Mesothelial cell of epicardium (in vitro differentiated cells): ENCODE data around the gene NELFCD. TPM values are rescaled to one million over a fixed set of nuclear protein-coding genes. Genes with fewer than 3 reads are reported as not detected.

Experiments used
- DNase-seq, 2 experiments: peaks; one replicate each; pipeline ENCODE4 v3.0.0; 2021; ENCODE audit warnings: low spot score in 2 of 2; ENCODE audit not compliant: unreplicated experiment in 2 of 2
- H3K27ac Mint-ChIP-seq: 2 replicates; pipeline ENCODE4 v1.8.0; 2021; ENCODE audit warnings: mixed read lengths
- H3K27me3 Mint-ChIP-seq: 2 replicates; pipeline ENCODE4 v1.8.0; 2021; ENCODE audit warnings: low read depth, mixed read lengths
- H3K36me3 Mint-ChIP-seq: 2 replicates; pipeline ENCODE4 v1.8.0; 2021; ENCODE audit warnings: mixed read lengths
- H3K4me1 Mint-ChIP-seq: 2 replicates; pipeline ENCODE4 v1.8.0; 2021; ENCODE audit warnings: mixed read lengths
- H3K4me3 Mint-ChIP-seq: 2 replicates; pipeline ENCODE4 v1.8.0; 2021; ENCODE audit warnings: mild to moderate bottlenecking, moderate library complexity, mixed read lengths
- H3K9me3 Mint-ChIP-seq: 2 replicates; pipeline ENCODE4 v1.8.0; 2021; ENCODE audit warnings: mixed read lengths
- total RNA-seq: library from RNA; stranded (reverse); gene quantifications from 3 replicates; pipeline ENCODE4 v1.2.1, GENCODE V29; 2021
- TF ChIP-seq, protein P1 (sequence below): fragments of 200-600 bp; sonication (generic); IDR thresholded peaks from one replicate; pipeline ENCODE4 v1.5.0; 2021; ENCODE audit warnings: antibody characterized with exemption; ENCODE audit not compliant: unreplicated experiment

The NELFCD gene
- total RNA-seq, 1 donor from 2014 or later = 106 TPM

DNA sequence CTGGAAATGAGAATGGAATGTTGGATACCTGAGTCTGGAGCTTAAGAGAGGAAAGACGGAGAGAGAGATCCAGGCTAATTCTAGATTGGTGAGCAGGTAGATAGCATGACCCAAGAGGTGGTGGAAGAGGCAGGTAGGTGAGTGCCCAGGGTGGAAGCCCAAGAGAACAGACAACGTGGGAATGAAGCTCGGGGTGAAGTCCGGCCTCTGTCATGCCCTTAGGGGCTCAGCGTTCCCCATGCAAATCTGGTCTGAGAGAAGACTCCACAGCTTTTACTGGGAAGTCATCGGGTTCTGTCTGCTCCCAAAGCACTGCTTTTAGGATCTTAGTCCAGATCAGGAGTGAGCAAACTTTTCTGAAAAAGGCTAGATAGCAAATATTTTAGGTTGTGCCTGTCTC lies 3.6 kb downstream of the NELFCD start:
- TF ChIP-seq, protein P1, sequence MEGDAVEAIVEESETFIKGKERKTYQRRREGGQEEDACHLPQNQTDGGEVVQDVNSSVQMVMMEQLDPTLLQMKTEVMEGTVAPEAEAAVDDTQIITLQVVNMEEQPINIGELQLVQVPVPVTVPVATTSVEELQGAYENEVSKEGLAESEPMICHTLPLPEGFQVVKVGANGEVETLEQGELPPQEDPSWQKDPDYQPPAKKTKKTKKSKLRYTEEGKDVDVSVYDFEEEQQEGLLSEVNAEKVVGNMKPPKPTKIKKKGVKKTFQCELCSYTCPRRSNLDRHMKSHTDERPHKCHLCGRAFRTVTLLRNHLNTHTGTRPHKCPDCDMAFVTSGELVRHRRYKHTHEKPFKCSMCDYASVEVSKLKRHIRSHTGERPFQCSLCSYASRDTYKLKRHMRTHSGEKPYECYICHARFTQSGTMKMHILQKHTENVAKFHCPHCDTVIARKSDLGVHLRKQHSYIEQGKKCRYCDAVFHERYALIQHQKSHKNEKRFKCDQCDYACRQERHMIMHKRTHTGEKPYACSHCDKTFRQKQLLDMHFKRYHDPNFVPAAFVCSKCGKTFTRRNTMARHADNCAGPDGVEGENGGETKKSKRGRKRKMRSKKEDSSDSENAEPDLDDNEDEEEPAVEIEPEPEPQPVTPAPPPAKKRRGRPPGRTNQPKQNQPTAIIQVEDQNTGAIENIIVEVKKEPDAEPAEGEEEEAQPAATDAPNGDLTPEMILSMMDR = no peak
- no peaks in the 10 kb centered on the region for H3K9me3 Mint-ChIP-seq
- no peak overlapping the region for H3K4me3 Mint-ChIP-seq
- DNase-seq = no peak
- peaks cover 26% of the 10 kb centered on the region for H3K36me3 Mint-ChIP-seq
- H3K4me1 Mint-ChIP-seq = peaks cover 32% of the 10 kb centered on the region
- no peak overlapping the region for H3K27ac Mint-ChIP-seq
- H3K27me3 Mint-ChIP-seq = no peaks in the 10 kb centered on the region

DNA sequence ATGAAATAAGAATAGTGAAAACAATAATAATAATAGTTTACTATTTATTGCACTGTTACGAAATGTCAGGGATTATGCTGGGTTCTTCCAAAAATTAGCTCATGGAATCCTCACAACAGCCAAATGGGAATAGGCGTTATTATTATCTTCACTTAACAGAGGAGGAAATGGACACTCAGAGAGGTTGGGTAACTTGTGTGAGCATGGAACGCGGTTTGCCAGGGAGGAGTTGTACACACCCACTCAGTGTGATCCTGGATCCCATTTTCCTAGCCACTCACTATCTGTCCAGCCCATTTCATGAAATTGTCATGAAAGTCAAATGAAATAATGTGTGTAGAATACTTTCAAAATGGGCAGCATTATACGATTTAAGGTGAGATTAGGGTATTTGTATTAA lies 4.6 kb downstream of the NELFCD start:
- H3K36me3 Mint-ChIP-seq = peaks cover 27% of the 10 kb centered on the region
- no peak for DNase-seq
- H3K27ac Mint-ChIP-seq = peak overlapping the region; percentile 41
- no peak overlapping the region for H3K4me3 Mint-ChIP-seq
- H3K27me3 Mint-ChIP-seq = no peaks in the 10 kb centered on the region
- TF ChIP-seq, protein P1 = no peak
- no peaks in the 10 kb centered on the region for H3K9me3 Mint-ChIP-seq
- H3K4me1 Mint-ChIP-seq = peaks cover 32% of the 10 kb centered on the region

DNA sequence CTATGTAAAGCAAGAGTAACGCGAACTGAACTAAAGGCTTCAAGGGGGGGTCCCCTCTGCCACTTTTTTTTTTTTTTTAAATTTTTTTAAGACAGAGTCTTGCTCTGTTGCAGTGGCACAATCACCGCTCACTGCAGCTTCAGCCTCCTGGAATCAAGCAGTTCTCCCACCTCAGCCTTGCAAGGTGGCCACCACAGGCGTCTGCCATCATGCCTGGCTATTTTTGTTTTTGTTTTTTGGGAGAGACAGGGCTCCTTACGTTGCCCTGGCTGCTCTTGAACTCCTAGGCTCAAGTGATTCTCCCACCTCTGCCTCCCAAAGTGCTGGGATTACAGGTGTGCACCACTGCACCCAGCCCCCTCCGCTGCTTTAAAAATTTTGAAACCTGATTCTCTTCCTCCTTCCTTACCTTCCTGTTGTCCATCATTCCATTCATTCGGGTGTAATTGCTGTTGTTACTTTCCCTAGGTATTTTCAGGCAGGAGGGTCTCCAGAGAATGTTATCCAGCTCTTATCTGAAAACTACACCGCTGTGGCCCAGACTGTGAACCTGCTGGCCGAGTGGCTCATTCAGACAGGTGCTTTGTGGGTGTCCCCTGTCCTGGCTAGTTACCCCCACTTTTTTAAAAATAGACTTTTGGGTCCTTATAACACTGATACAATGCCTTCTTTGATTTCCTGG lies 5.4 kb downstream of the NELFCD start:
- Mint-ChIP-seq H3K36me3 (peaks cover 32% of the 10 kb centered on the region), H3K9me3 (no peaks in the 10 kb centered on the region), H3K4me3 (no peak overlapping the region), H3K27ac (no peak overlapping the region), H3K27me3 (no peaks in the 10 kb centered on the region), H3K4me1 (peaks cover 32% of the 10 kb centered on the region)
- TF ChIP-seq, protein P1 = no peak
- no peak for DNase-seq

DNA sequence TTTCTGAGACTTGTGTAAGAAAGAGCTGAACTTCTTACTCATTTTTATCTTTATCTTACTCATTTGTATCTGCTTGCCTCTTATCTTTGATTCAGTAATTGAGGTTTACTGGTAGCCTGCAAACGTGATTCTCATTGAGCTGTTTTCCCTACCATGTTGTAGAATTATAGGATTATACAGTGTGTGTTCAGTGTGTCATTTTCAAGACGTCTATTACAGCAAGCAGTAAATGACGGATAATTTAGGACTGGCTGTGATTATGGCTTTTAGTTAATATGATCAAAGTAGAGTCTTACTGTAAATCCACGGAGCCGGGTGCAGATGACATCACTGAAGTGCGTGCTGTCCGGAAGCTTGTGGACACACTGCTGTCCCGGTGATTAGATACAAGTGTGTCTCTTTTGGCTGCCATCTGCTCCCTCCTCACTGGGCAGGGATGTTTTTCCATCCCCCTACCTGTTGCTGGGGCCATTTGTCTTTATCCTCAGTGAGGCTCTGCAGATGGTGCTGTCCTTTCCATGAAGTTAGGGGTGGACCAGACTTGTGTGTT lies 6.0 kb downstream of the NELFCD start:
- H3K4me1 Mint-ChIP-seq = peaks cover 29% of the 10 kb centered on the region
- no peak overlapping the region for H3K27ac Mint-ChIP-seq
- no peak for DNase-seq
- H3K4me3 Mint-ChIP-seq = no peak overlapping the region
- TF ChIP-seq, protein P1 = no peak
- no peaks in the 10 kb centered on the region for H3K27me3 Mint-ChIP-seq
- peaks cover 36% of the 10 kb centered on the region for H3K36me3 Mint-ChIP-seq
- H3K9me3 Mint-ChIP-seq = no peaks in the 10 kb centered on the region

DNA sequence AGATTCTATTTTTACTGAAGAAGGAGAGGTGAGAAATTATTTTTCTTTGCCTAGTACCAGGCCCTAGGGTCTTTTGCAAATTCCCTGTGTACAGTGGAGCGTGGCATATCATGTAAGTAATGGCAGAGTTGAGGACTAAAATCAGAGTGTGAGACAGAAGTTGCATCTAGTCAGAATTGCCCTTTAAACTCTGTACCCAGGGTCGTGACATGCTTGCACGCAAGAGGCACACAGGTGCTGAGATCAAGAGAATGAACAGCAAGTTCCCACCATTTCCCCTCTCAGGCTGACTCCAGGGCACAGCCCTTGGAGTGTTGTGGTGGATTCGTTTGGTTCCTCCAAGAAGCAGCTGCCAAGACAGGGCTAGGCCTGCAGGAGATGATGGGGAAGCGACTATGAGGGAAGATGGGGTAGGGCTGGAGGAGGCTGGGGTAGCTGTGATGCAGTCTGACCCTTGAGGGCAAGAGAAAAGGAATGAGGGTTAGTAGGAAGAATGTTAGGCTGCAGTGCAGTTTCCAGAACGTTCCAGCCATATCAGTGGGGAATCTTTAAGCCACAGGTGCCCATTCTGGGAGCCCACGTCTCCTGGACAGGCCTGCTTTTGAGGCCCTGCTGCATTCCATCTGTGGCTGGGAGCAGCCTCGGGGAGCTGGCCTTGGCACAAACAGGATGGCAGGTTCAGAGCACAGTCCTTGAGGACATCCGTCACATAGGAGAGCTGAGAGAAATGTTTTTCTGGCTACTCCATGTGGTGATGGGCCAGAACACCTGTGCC lies 6.9 kb downstream of the NELFCD start:
- no peak overlapping the region for H3K4me3 Mint-ChIP-seq
- TF ChIP-seq, protein P1 = no peak
- H3K9me3 Mint-ChIP-seq = no peaks in the 10 kb centered on the region
- H3K27me3 Mint-ChIP-seq = no peaks in the 10 kb centered on the region
- H3K36me3 Mint-ChIP-seq = peaks cover 40% of the 10 kb centered on the region
- peaks cover 22% of the 10 kb centered on the region for H3K4me1 Mint-ChIP-seq
- H3K27ac Mint-ChIP-seq = no peak overlapping the region
- no peak for DNase-seq
